GM12878 (cell line): ENCODE data around the gene LOX. TPM values are rescaled to one million over a fixed set of nuclear protein-coding genes. Genes with fewer than 3 reads are reported as not detected.
A peak's percentile ranks its signal among the peaks of the same experiment; 100 is the strongest.

Source experiments
- ATAC-seq: fragments of 200-7000 bp; cut with Tn5 transposase; 3 replicates; pipeline ENCODE4 v1.9.1; 2020; ENCODE audit warnings: mild to moderate bottlenecking, moderate library complexity
- BruUV-seq: library from RNA; stranded (reverse); fragments of 400-500 nt; replicated peaks from 2 replicates; lab custom pipeline; 2021; lab: Mats Ljungman, UMichigan
- CTCF ChIA-PET: fragments of 300-600 bp; sonication (Branson Sonifier 250); formaldehyde crosslinking; extraction: SDS; loops from one replicate; lab custom pipeline; 2021; ENCODE audit warnings: inconsistent platforms; lab: Yijun Ruan, JAX
- POLR2A ChIA-PET: fragments of 350-600 bp; formaldehyde crosslinking; extraction: SDS; loops from one replicate; lab custom pipeline; 2021; ENCODE audit warnings: inconsistent platforms; lab: Charles Lee
- RAD21 ChIA-PET: fragments of 300-600 bp; sonication (Branson Sonifier 250); formaldehyde crosslinking; loops from one replicate; lab custom pipeline; 2023; ENCODE audit warnings: antibody characterized with exemption; ENCODE audit not compliant: unreplicated experiment; lab: Charles Lee
- SMC1A ChIA-PET: fragments of 300-600 bp; sonication (Branson Sonifier 250); formaldehyde crosslinking; loops from one replicate; lab custom pipeline; 2023; ENCODE audit not compliant: unreplicated experiment, uncharacterized antibody; lab: Charles Lee
- DNase-seq: peaks from one replicate; pipeline ENCODE4 v3.0.0-alpha.2; 2011; ENCODE audit warnings: low read depth, low spot score
- FAIRE-seq: peaks from 3 replicates; lab custom pipeline; 2011; peaks lifted over from hg19 to GRCh38; lab: Jason Lieb, UNC
- H2AFZ ChIP-seq: 2 replicates; pipeline ENCODE4 v1.6.0; 2011; ENCODE audit warnings: low read depth, low read length, control low read depth; ENCODE audit not compliant: control insufficient read depth
- H3K27ac ChIP-seq: 2 replicates; pipeline ENCODE4 v1.5.1; 2011; ENCODE audit warnings: control low read depth; ENCODE audit not compliant: control insufficient read depth, insufficient read depth
- H3K27me3 ChIP-seq, 2 experiments: replicated peaks in 1 of 2; 2 replicates each; pipeline versions ENCODE4 v1.6.0 to v1.6.1; 2011; ENCODE audit warnings: low read length in 1 of 2; ENCODE audit not compliant: control insufficient read depth in 2 of 2, insufficient read depth in 2 of 2
- H3K36me3 ChIP-seq, 2 experiments: 2 replicates each; pipeline ENCODE4 v1.5.1; 2011; ENCODE audit warnings: low read length in 1 of 2; ENCODE audit not compliant: control insufficient read depth in 2 of 2, insufficient read depth in 2 of 2
- H3K4me1 ChIP-seq: 2 replicates; pipeline ENCODE4 v1.6.1; 2011; ENCODE audit warnings: mild to moderate bottlenecking, low read length, moderate library complexity, mixed read lengths; ENCODE audit not compliant: control insufficient read depth, insufficient read depth
- H3K4me2 ChIP-seq: 2 replicates; pipeline ENCODE4 v1.6.0; 2011; ENCODE audit warnings: control low read depth; ENCODE audit not compliant: control insufficient read depth, insufficient read depth
- H3K4me3 ChIP-seq: fragments of 200-600 bp; sonication (generic); 2 replicates; pipeline ENCODE4 v1.5.1; 2016
- H3K79me2 ChIP-seq: 2 replicates; pipeline ENCODE4 v1.6.0; 2011; ENCODE audit warnings: low read length; ENCODE audit not compliant: control insufficient read depth, insufficient read depth
- H3K9ac ChIP-seq: 2 replicates; pipeline ENCODE4 v1.8.0; 2011; ENCODE audit warnings: low read length, control low read depth, mixed read lengths; ENCODE audit not compliant: control insufficient read depth, insufficient read depth
- H3K9me3 ChIP-seq: replicated peaks from 3 replicates; pipeline ENCODE4 v1.5.1; 2011; ENCODE audit warnings: mild to moderate bottlenecking, low read length; ENCODE audit not compliant: control insufficient read depth, insufficient read depth
- H4K20me1 ChIP-seq: 2 replicates; pipeline ENCODE4 v1.6.0; 2011; ENCODE audit not compliant: control insufficient read depth, insufficient read depth
- ATF7 ChIP-seq: fragments of 450-650 bp; IDR thresholded peaks from 2 replicates; pipeline ENCODE4 v1.6.1; 2016; ENCODE audit warnings: low read depth, mild to moderate bottlenecking
- CBFB ChIP-seq: IDR thresholded peaks from 2 replicates; pipeline ENCODE4 v1.6.1; 2016; ENCODE audit warnings: antibody characterized with exemption, low read depth
- CHD2 ChIP-seq: IDR thresholded peaks from 2 replicates; pipeline ENCODE4 v1.6.1; 2011; ENCODE audit warnings: low read depth, low read length, improper control_type of control experiment, borderline replicate concordance
- CHD4 ChIP-seq: fragments of 200-600 bp; sonication (generic); IDR thresholded peaks from 2 replicates; pipeline ENCODE4 v1.6.1; 2016; ENCODE audit warnings: mild to moderate bottlenecking
- CTCF ChIP-seq, 3 experiments: IDR thresholded peaks in 2 of 3; conservative IDR thresholded peaks in 1 of 3; 2 replicates each; pipeline ENCODE4 v1.5.1; 2011; ENCODE audit warnings: low read depth in 3 of 3, low read length in 3 of 3, mild to moderate bottlenecking in 3 of 3, control low read depth in 2 of 3, moderate library complexity in 2 of 3, inconsistent platforms in 1 of 3, mixed read lengths in 1 of 3; ENCODE audit not compliant: control insufficient read depth in 2 of 3, insufficient read depth in 1 of 3; ENCODE audit errors: extremely low read depth in 1 of 3
- HDAC6 ChIP-seq: fragments of 200-600 bp; sonication (generic); IDR thresholded peaks from one replicate; pipeline ENCODE4 v1.8.0; 2017; ENCODE audit warnings: antibody characterized with exemption; ENCODE audit not compliant: unreplicated experiment
- KAT2A ChIP-seq: conservative IDR thresholded peaks from 2 replicates; pipeline ENCODE4 v1.6.1; 2011; ENCODE audit warnings: low read depth, low read length; ENCODE audit not compliant: control insufficient read depth
- NR2C2 ChIP-seq: IDR thresholded peaks from 2 replicates; pipeline ENCODE4 v1.6.1; 2011; ENCODE audit warnings: borderline replicate concordance, low read depth; ENCODE audit not compliant: control insufficient read depth, insufficient read length
- NR2F1 ChIP-seq: fragments of 450-650 bp; conservative IDR thresholded peaks from 2 replicates; pipeline ENCODE4 v1.6.1; 2017; ENCODE audit warnings: mild to moderate bottlenecking
- POLR2AphosphoS2 ChIP-seq: IDR thresholded peaks from 2 replicates; pipeline ENCODE4 v1.6.1; 2011; ENCODE audit warnings: low read depth, mild to moderate bottlenecking, low read length, improper control_type of control experiment, moderate library complexity
- POLR2AphosphoS5 ChIP-seq: IDR thresholded peaks from 2 replicates; pipeline ENCODE4 v1.6.1; 2011; ENCODE audit warnings: mild to moderate bottlenecking, low read length, inconsistent platforms
- YBX1 ChIP-seq: fragments of 450-650 bp; IDR thresholded peaks from 2 replicates; pipeline ENCODE4 v1.6.1; 2016; ENCODE audit warnings: antibody characterized with exemption
- YY1 ChIP-seq: IDR thresholded peaks from 2 replicates; pipeline ENCODE4 v1.6.1; 2011; ENCODE audit warnings: low read depth, mild to moderate bottlenecking, low read length
- ZBTB11 ChIP-seq: fragments of 450-650 bp; formaldehyde crosslinking; IDR thresholded peaks from 2 replicates; pipeline ENCODE4 v1.5.0; 2022; ENCODE audit warnings: mild to moderate bottlenecking, missing genetic modification characterization
- ZNF384 ChIP-seq: IDR thresholded peaks from 2 replicates; pipeline ENCODE4 v1.6.1; 2012; ENCODE audit warnings: low read depth, mild to moderate bottlenecking, low read length, improper control_type of control experiment, borderline replicate concordance
- ZNF592 ChIP-seq: fragments of 450-650 bp; IDR thresholded peaks from 2 replicates; pipeline ENCODE4 v1.6.1; 2017; ENCODE audit warnings: mild to moderate bottlenecking, moderate library complexity
- WGBS: methylation state at CpG from one replicate; pipeline ENCODE4 v1.1.6; 2016; ENCODE audit warnings: low lambda C conversion rate; ENCODE audit not compliant: insufficient replicate concordance, insufficient coverage; ENCODE audit errors: missing lambda C conversion rate; 5-methylcytosine and 5-hydroxymethylcytosine counted together
- in situ Hi-C: fragments of 300-500 bp; cut with MboI; formaldehyde crosslinking; loops from 9 replicates; pipeline ENCODE4 v1.14.3; 2018; ENCODE audit warnings: mixed read lengths
- intact Hi-C: fragments of 100-400 bp; cut with micrococcal nuclease; formaldehyde crosslinking; loops from one replicate; pipeline ENCODE4 v1.14.2; 2022; ENCODE audit not compliant: unreplicated experiment
- polyA plus RNA-seq, 11 experiments: library from polyadenylated mRNA; depleted of rRNA in 4 of 11; unstranded in 6 of 11; stranded (reverse) in 5 of 11; fragments of >200 nt; fragmentation: Nextera tagmentation in 4 of 11; fragmentation: Illumina TruSeq in 1 of 11; extraction: Ambion mirVana in 4 of 11; extraction: Trizol in 1 of 11; gene quantifications; 1 replicate in 1 of 11; 2 replicates in 10 of 11; pipeline versions ENCODE4 v1.2.1 to v1.2.3, GENCODE V29; 2011 to 2016; ENCODE audit warnings: inconsistent platforms in 2 of 11, missing spikeins in 2 of 11, low read depth in 1 of 11
- total RNA-seq, 4 experiments: library from RNA; depleted of rRNA in 3 of 4; stranded (reverse); fragments of >200 nt in 3 of 4; fragmentation: Illumina TruSeq in 1 of 4; extraction: Trizol in 1 of 4; gene quantifications; 2 replicates each; pipeline versions ENCODE4 v1.2.1 to v1.2.3, GENCODE V29; 2013 to 2021

The LOX gene
- total and polyA plus RNA-seq, 10 of the 15 experiments (the other 5 are each of a cell fraction or from before 2014, with no cell fraction given) = 0.03 to 0.69 (median 0.07) TPM; not detected in 1

- no TSS peak for BruUV-seq
- ChIA-PET RAD21 (no interaction called here), SMC1A (interaction anchor here (0.9 kb wide), 1 partner anchor 22 kb away, joined by 3 read pairs; no protein-coding TSS in a partner anchor), CTCF (no interaction called here), POLR2A (no interaction called here)
- Histone ChIP-seq H3K4me1 (no peaks in the 10 kb centered on the region), H3K4me2 (0 out of 2 replicates have a peak overlapping the region, but pooled peaks have one; percentile 7), H2AFZ (no peak overlapping the region), H4K20me1 (no peaks in the 10 kb centered on the region), H3K4me3 (no peak overlapping the region), H3K79me2 (no peaks in the 10 kb centered on the region), H3K9me3 (no peaks in the 10 kb centered on the region), H3K27me3 (no peaks in the 10 kb centered on the region), H3K36me3 (no peaks in the 10 kb centered on the region), H3K27ac (no peak overlapping the region), H3K9ac (no peak overlapping the region)
- WGBS = 25% methylated on average over 1 of the region's 1 CpG
- no peak for TF ChIP-seq KAT2A
- TF ChIP-seq CTCF (IDR thresholded peaks at IDR 0.05 in 2 of 3, conservative IDR thresholded peaks at IDR 0.05 in 1 of 3; ENCODE audit: control insufficient read depth in 2 of 3, extremely low read depth in 1 of 3, insufficient read depth in 1 of 3, low read depth in 3 of 3, low read length in 3 of 3) = no peak
- TF ChIP-seq ATF7 = no peak
- no peak for TF ChIP-seq CBFB
- TF ChIP-seq YY1 = no peak
- TF ChIP-seq ZNF384 = no peak
- TF ChIP-seq POLR2AphosphoS2 = no peak
- no peak for TF ChIP-seq CHD4
- TF ChIP-seq NR2C2 = no peak
- no peak for TF ChIP-seq HDAC6
- TF ChIP-seq POLR2AphosphoS5 = no peak
- no peak for TF ChIP-seq YBX1
- no peak for TF ChIP-seq NR2F1
- no peak for TF ChIP-seq CHD2
- no peak for TF ChIP-seq ZNF592
- no peak for TF ChIP-seq ZBTB11 (CRISPR knock-in tag)
- intact Hi-C loops (no loop called here), in situ Hi-C loops (no loop called here)
- DNase-seq = no peak
- peak; percentile 66 for ATAC-seq
- FAIRE-seq = no peak
These were observed 5.5 kb upstream of the LOX start for GRCh38 chr5:122083535-122083934.
